A549 (cell line): ENCODE results near the gene PDE3A. TPM values are rescaled to one million over a fixed set of nuclear protein-coding genes. Genes with fewer than 3 reads are reported as not detected.

Experiments used
- ATAC-seq, 2 experiments: fragments of 200-7000 bp in 1 of 2; fragments of >200 bp in 1 of 2; cut with Nextera tagmentation in 1 of 2; cut with Tn5 transposase in 1 of 2; 3 replicates each; pipeline versions ENCODE4 v1.8.0 to v1.9.1; 2018 to 2020; ENCODE audit warnings: mild to moderate bottlenecking in 1 of 2, moderate library complexity in 1 of 2
- CTCF ChIA-PET: fragments of 300-600 bp; sonication (Branson Sonifier 250); formaldehyde crosslinking; extraction: SDS; loops from one replicate; lab custom pipeline; 2021; ENCODE audit warnings: antibody characterized with exemption, inconsistent platforms; lab: Yijun Ruan, JAX
- POLR2A ChIA-PET: fragments of 350-600 bp; formaldehyde crosslinking; extraction: SDS; loops from one replicate; lab custom pipeline; 2021; ENCODE audit warnings: antibody characterized with exemption, inconsistent platforms; lab: Yijun Ruan, JAX
- DNase-seq, 2 experiments: peaks; one replicate each; pipeline versions ENCODE4 v3.0.0 to v3.0.0-alpha.2; 2011 to 2016; ENCODE audit warnings: low read depth in 1 of 2, low spot score in 1 of 2
- FAIRE-seq: peaks from 2 replicates; lab custom pipeline; 2011; peaks lifted over from hg19 to GRCh38; lab: Jason Lieb, UNC
- H3K27ac ChIP-seq, 2 experiments: fragments of >200 bp; sonication (Bioruptor Twin); formaldehyde crosslinking; 3 replicates each; pipeline ENCODE4 v1.5.1; 2016 to 2017
- H3K4me1 ChIP-seq: fragments of >200 bp; sonication (Bioruptor Twin); formaldehyde crosslinking; 3 replicates; pipeline ENCODE4 v1.6.1; 2016
- H3K4me2 ChIP-seq: fragments of >200 bp; sonication (Bioruptor Twin); formaldehyde crosslinking; 3 replicates; pipeline ENCODE4 v1.6.1; 2016
- H3K4me3 ChIP-seq: fragments of >200 bp; sonication (Bioruptor Twin); formaldehyde crosslinking; 3 replicates; pipeline ENCODE4 v1.5.1; 2016
- H3K9me3 ChIP-seq: fragments of >200 bp; sonication (Bioruptor Twin); formaldehyde crosslinking; 3 replicates; pipeline ENCODE4 v1.6.1; 2016
- BHLHE40 ChIP-seq: IDR thresholded peaks from 2 replicates; pipeline ENCODE4 v1.6.1; 2012; ENCODE audit warnings: low read depth, low read length, inconsistent platforms
- CBX2 ChIP-seq: fragments of 200-600 bp; sonication (generic); IDR thresholded peaks from 2 replicates; pipeline ENCODE4 v1.6.1; 2016; ENCODE audit warnings: low read depth, mild to moderate bottlenecking, borderline replicate concordance
- CEBPB ChIP-seq, 2 experiments: fragments of >200 bp in 1 of 2; sonication (Bioruptor Twin) in 1 of 2; formaldehyde crosslinking in 1 of 2; IDR thresholded peaks; 2 replicates each; pipeline ENCODE4 v1.6.1; 2012 to 2016
- ELK1 ChIP-seq: fragments of 150-350 bp; IDR thresholded peaks from 2 replicates; pipeline ENCODE4 v1.6.1; 2014; ENCODE audit warnings: low read depth, mild to moderate bottlenecking, low read length
- ESRRA ChIP-seq: fragments of 150-350 bp; IDR thresholded peaks from 2 replicates; pipeline ENCODE4 v1.6.1; 2014; ENCODE audit warnings: mild to moderate bottlenecking, low read length, borderline replicate concordance
- FOXS1 ChIP-seq: fragments of 250-450 bp; sonication (Bioruptor Pico); IDR thresholded peaks from 2 replicates; pipeline ENCODE4 v1.5.0; 2020; ENCODE audit warnings: mild to moderate bottlenecking, moderate library complexity
- HOXB13 ChIP-seq: fragments of 250-450 bp; sonication (Bioruptor Pico); IDR thresholded peaks from 2 replicates; pipeline ENCODE4 v1.5.0; 2020; ENCODE audit warnings: low read depth, mild to moderate bottlenecking, moderate library complexity
- MAFK ChIP-seq: fragments of 450-650 bp; IDR thresholded peaks from 2 replicates; pipeline ENCODE4 v1.6.1; 2014; ENCODE audit not compliant: partially characterized antibody
- MAZ ChIP-seq: fragments of 150-350 bp; IDR thresholded peaks from 2 replicates; pipeline ENCODE4 v1.6.1; 2014; ENCODE audit warnings: antibody characterized with exemption, low read depth, low read length, borderline replicate concordance
- NPAS2 ChIP-seq: fragments of 250-450 bp; sonication (Bioruptor Pico); IDR thresholded peaks from 2 replicates; pipeline ENCODE4 v1.8.0; 2022; ENCODE audit warnings: mild to moderate bottlenecking, moderate library complexity, borderline replicate concordance
- PBX3 ChIP-seq: IDR thresholded peaks from 2 replicates; pipeline ENCODE4 v1.6.1; 2012
- POLR2A ChIP-seq: IDR thresholded peaks from 2 replicates; pipeline ENCODE4 v1.6.1; 2012; ENCODE audit warnings: mild to moderate bottlenecking, low read length
- TFCP2L1 ChIP-seq: fragments of 250-450 bp; sonication (Bioruptor Pico); IDR thresholded peaks from 2 replicates; pipeline ENCODE4 v1.5.0; 2021; ENCODE audit warnings: mild to moderate bottlenecking
- TP53 ChIP-seq: fragments of 250-450 bp; sonication (Bioruptor Pico); IDR thresholded peaks from 2 replicates; pipeline ENCODE4 v1.5.0; 2021; ENCODE audit warnings: mild to moderate bottlenecking, moderate library complexity
- ZC3H11A ChIP-seq: fragments of 450-650 bp; IDR thresholded peaks from 2 replicates; pipeline ENCODE4 v1.6.1; 2014; ENCODE audit warnings: antibody characterized with exemption, mild to moderate bottlenecking
- ZFP36 ChIP-seq: fragments of 450-650 bp; IDR thresholded peaks from 2 replicates; pipeline ENCODE4 v1.6.1; 2014; ENCODE audit warnings: borderline replicate concordance; ENCODE audit not compliant: partially characterized antibody
- ZSCAN20 ChIP-seq: fragments of 250-450 bp; sonication (Bioruptor Pico); IDR thresholded peaks from 2 replicates; pipeline ENCODE4 v1.8.0; 2022; ENCODE audit warnings: mild to moderate bottlenecking, moderate library complexity
- WGBS: methylation state at CpG from one replicate; pipeline ENCODE4 v1.1.6; 2017; ENCODE audit errors: missing lambda C conversion rate; 5-methylcytosine and 5-hydroxymethylcytosine counted together
- polyA plus RNA-seq, 4 experiments: library from polyadenylated mRNA; depleted of rRNA in 3 of 4; stranded (reverse); fragments of >200 nt; fragmentation: RNase III in 1 of 4; extraction: RNeasy Plus Mini Kit Qiagen cat#74134 plus additional on column Dnase treatment in 1 of 4; gene quantifications; 2 replicates in 3 of 4; 3 replicates in 1 of 4; pipeline ENCODE4 v1.2.3, GENCODE V29; 2011 to 2017
- TF ChIP-seq, protein P1 (sequence below): IDR thresholded peaks from 2 replicates; pipeline ENCODE4 v1.6.1; 2012; ENCODE audit warnings: low read depth, borderline replicate concordance
- TF ChIP-seq, protein P2 (sequence below): fragments of 200-600 bp; sonication (generic); IDR thresholded peaks from 2 replicates; pipeline ENCODE4 v1.6.1; 2016; ENCODE audit warnings: antibody characterized with exemption, mild to moderate bottlenecking, moderate library complexity
- TF ChIP-seq, protein P3 (sequence below): fragments of >200 bp; sonication (Bioruptor Twin); formaldehyde crosslinking; IDR thresholded peaks from 3 replicates; pipeline ENCODE4 v1.5.1; 2016

PDE3A gene
- polyA plus RNA-seq, 2 of the 4 experiments (the other 2 are of a cell fraction) = 7.6 to 12.7 TPM

DNA sequence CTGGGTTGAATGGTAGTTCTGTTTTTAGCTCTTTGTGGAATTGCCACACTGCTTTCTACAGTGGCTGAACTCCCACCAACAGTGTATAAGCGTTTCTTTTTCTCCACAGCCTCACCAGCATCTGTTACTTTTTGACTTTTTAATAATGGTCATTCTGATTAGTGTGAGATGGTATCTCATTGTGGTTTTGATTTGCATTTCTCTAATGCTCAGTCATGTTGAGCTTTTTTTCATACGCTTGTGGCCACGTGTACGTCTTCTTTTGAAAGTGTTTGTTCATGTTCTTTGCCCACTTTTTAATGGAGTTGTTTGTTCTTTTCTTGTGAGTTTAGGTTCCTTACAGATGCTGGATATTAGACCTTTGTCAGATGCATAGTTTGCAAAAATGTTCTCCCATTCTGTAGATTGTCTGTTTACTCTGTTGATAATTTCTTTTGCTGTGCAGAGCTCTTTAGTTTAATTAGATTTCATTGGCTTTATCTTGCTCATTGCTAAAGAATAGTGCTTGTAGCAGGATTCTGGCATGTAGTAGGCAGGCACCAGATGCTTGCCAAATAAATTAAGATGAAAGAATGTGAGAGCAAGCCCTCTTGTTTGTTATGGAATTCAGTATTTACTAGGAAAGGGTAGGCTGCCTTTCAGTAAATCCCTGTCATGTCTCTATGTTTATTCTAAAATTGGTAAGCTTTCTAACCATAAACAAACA, 86.8 kb downstream of the PDE3A start:
- ATAC-seq (no peak), FAIRE-seq (no peak), DNase-seq (no peak)
- ChIA-PET POLR2A (no interaction called here), CTCF (interaction anchor here (0.6 to 1.7 kb wide), 2 partner anchors 10 to 146 kb away, joined by 3 to 6 read pairs; no protein-coding TSS in a partner anchor)
- Histone ChIP-seq H3K4me3 (no peak overlapping the region), H3K4me1 (peaks cover 27% of the 10 kb centered on the region), H3K27ac (no peak overlapping the region), H3K4me2 (no peak overlapping the region), H3K9me3 (no peaks in the 10 kb centered on the region)
- 40% methylated on average over 4 of the region's 4 CpGs for WGBS
- TF ChIP-seq PBX3 (no peak), CBX2 (no peak), CEBPB (IDR thresholded peaks at IDR 0.05) (no peak), MAFK (no peak)
- TF ChIP-seq, protein P1, sequence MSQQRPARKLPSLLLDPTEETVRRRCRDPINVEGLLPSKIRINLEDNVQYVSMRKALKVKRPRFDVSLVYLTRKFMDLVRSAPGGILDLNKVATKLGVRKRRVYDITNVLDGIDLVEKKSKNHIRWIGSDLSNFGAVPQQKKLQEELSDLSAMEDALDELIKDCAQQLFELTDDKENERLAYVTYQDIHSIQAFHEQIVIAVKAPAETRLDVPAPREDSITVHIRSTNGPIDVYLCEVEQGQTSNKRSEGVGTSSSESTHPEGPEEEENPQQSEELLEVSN = no peak
- TF ChIP-seq, protein P2, sequence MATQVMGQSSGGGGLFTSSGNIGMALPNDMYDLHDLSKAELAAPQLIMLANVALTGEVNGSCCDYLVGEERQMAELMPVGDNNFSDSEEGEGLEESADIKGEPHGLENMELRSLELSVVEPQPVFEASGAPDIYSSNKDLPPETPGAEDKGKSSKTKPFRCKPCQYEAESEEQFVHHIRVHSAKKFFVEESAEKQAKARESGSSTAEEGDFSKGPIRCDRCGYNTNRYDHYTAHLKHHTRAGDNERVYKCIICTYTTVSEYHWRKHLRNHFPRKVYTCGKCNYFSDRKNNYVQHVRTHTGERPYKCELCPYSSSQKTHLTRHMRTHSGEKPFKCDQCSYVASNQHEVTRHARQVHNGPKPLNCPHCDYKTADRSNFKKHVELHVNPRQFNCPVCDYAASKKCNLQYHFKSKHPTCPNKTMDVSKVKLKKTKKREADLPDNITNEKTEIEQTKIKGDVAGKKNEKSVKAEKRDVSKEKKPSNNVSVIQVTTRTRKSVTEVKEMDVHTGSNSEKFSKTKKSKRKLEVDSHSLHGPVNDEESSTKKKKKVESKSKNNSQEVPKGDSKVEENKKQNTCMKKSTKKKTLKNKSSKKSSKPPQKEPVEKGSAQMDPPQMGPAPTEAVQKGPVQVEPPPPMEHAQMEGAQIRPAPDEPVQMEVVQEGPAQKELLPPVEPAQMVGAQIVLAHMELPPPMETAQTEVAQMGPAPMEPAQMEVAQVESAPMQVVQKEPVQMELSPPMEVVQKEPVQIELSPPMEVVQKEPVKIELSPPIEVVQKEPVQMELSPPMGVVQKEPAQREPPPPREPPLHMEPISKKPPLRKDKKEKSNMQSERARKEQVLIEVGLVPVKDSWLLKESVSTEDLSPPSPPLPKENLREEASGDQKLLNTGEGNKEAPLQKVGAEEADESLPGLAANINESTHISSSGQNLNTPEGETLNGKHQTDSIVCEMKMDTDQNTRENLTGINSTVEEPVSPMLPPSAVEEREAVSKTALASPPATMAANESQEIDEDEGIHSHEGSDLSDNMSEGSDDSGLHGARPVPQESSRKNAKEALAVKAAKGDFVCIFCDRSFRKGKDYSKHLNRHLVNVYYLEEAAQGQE = no peak

DNA sequence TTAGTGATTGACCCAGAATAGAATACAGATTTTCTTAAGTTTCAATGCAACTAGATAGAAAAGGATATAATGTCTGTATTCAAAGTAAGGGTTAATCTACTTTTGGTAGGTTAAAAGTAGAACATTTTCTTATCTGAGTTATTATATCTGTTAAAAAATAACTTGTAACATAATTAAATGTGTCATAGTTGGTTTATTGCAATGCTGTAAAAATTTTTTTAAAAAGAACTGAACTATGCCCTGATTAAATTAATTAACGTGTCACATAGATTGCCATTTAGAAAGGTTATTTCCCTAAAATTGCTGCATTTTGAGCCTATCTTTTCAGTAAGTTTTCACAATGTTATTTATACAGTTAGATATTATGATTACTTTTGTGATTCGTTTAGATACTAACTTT, 89.2 kb downstream of the PDE3A start:
- FAIRE-seq (peak; percentile 77), ATAC-seq (no peak), DNase-seq (no peak)
- Histone ChIP-seq H3K4me2 (no peak overlapping the region), H3K4me1 (peaks cover 13% of the 10 kb centered on the region; the same call in 2 of the 3 replicates), H3K27ac (no peak overlapping the region), H3K4me3 (no peak overlapping the region)
- ChIA-PET POLR2A (no interaction called here), CTCF (interaction anchor here (0.7 kb wide), 1 partner anchor 455 kb away, joined by 3 read pairs; no protein-coding TSS in a partner anchor)
- TF ChIP-seq, protein P3, sequence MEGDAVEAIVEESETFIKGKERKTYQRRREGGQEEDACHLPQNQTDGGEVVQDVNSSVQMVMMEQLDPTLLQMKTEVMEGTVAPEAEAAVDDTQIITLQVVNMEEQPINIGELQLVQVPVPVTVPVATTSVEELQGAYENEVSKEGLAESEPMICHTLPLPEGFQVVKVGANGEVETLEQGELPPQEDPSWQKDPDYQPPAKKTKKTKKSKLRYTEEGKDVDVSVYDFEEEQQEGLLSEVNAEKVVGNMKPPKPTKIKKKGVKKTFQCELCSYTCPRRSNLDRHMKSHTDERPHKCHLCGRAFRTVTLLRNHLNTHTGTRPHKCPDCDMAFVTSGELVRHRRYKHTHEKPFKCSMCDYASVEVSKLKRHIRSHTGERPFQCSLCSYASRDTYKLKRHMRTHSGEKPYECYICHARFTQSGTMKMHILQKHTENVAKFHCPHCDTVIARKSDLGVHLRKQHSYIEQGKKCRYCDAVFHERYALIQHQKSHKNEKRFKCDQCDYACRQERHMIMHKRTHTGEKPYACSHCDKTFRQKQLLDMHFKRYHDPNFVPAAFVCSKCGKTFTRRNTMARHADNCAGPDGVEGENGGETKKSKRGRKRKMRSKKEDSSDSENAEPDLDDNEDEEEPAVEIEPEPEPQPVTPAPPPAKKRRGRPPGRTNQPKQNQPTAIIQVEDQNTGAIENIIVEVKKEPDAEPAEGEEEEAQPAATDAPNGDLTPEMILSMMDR = no peak
- no peak for TF ChIP-seq MAZ
- TF ChIP-seq, protein P1 = no peak
- TF ChIP-seq ZC3H11A = no peak
- no peak for TF ChIP-seq TP53 (CRISPR knock-in tag)
- no peak for TF ChIP-seq ESRRA
- TF ChIP-seq, all 56 proteins: peak for 0
- no peaks in the 10 kb centered on the region for H3K9me3 ChIP-seq
- 71% methylated on average over 2 of the region's 2 CpGs for WGBS

- no peak overlapping the region for H3K4me3 ChIP-seq
- no peaks in the 10 kb centered on the region for H3K9me3 ChIP-seq
- H3K4me2 ChIP-seq = no peak overlapping the region
- WGBS = 54% methylated on average over 1 of the region's 1 CpG
- ChIA-PET CTCF (interaction anchor here (0.7 kb wide), 1 partner anchor 455 kb away, joined by 3 read pairs; no protein-coding TSS in a partner anchor), POLR2A (no interaction called here)
- no peak overlapping the region for H3K27ac ChIP-seq
- no peak for ATAC-seq
- H3K4me1 ChIP-seq = peaks cover 14% of the 10 kb centered on the region; the same call in 2 of the 3 replicates
- FAIRE-seq = no peak
- DNase-seq = no peak
- no peak for TF ChIP-seq HOXB13
- TF ChIP-seq BHLHE40 = no peak
- TF ChIP-seq FOXS1 (CRISPR knock-in tag) = no peak
- no peak for TF ChIP-seq POLR2A
- TF ChIP-seq, protein P1 = no peak
- no peak for TF ChIP-seq ZSCAN20 (CRISPR knock-in tag)
- no peak for TF ChIP-seq ZFP36
- no peak for TF ChIP-seq TFCP2L1
- no peak for TF ChIP-seq MAFK
- TF ChIP-seq ELK1 = no peak
- no peak for TF ChIP-seq CEBPB (IDR thresholded peaks at IDR 0.05)
- TF ChIP-seq NPAS2 (CRISPR knock-in tag) = no peak
- TF ChIP-seq PBX3 = no peak
Observed at GRCh38 chr12:20458011-20458410, 89.7 kb downstream of the PDE3A start.
